ENCODE results near the gene IL27RA. TPM values are rescaled to one million over a fixed set of nuclear protein-coding genes. Genes with fewer than 3 reads are reported as not detected.

Gene IL27RA
- total RNA-seq, 1 experiment from 2014 or later = 7.0 TPM

GRCh38 chr19:14054099-14054498, 22.5 kb downstream of the IL27RA start:
- H3K4me1 Mint-ChIP-seq (ENCODE audit: low read depth, unreplicated experiment) = no peaks in the 10 kb centered on the region
- H3K27ac Mint-ChIP-seq (ENCODE audit: unreplicated experiment) = no peak overlapping the region
- CTCF ChIA-PET = no interaction called here
- no peaks in the 10 kb centered on the region for H3K9me3 Mint-ChIP-seq (ENCODE audit: low read depth, unreplicated experiment)
- intact Hi-C loops (cut with micrococcal nuclease; ENCODE audit: unreplicated experiment) = no loop called here
- peaks cover 28% of the 10 kb centered on the region for H3K36me3 Mint-ChIP-seq (ENCODE audit: insufficient read depth, unreplicated experiment)
- H3K4me3 Mint-ChIP-seq (ENCODE audit: low read depth, unreplicated experiment) = no peak overlapping the region
- H3K27me3 Mint-ChIP-seq (ENCODE audit: unreplicated experiment) = no peaks in the 10 kb centered on the region
- TF ChIP-seq CTCF (IDR thresholded peaks at IDR 0.05; ENCODE audit: unreplicated experiment) = no peak
- no TSS peak for BruUV-seq (replicated peaks)
- DNase-seq = no peak

GRCh38 chr19:14054721-14055120, 23.2 kb downstream of the IL27RA start:
- Mint-ChIP-seq H3K27ac (ENCODE audit: unreplicated experiment) (no peak overlapping the region), H3K27me3 (ENCODE audit: unreplicated experiment) (no peaks in the 10 kb centered on the region), H3K9me3 (ENCODE audit: low read depth, unreplicated experiment) (no peaks in the 10 kb centered on the region), H3K36me3 (ENCODE audit: insufficient read depth, unreplicated experiment) (peaks cover 28% of the 10 kb centered on the region), H3K4me1 (ENCODE audit: low read depth, unreplicated experiment) (no peaks in the 10 kb centered on the region), H3K4me3 (ENCODE audit: low read depth, unreplicated experiment) (no peak overlapping the region)
- TF ChIP-seq CTCF (IDR thresholded peaks at IDR 0.05; ENCODE audit: unreplicated experiment) = no peak
- intact Hi-C loops (cut with micrococcal nuclease; ENCODE audit: unreplicated experiment) = no loop called here
- no peak for DNase-seq
- BruUV-seq (replicated peaks) = no TSS peak
- CTCF ChIA-PET = no interaction called here

GRCh38 chr19:14055396-14055795, 23.8 kb downstream of the IL27RA start:
- Mint-ChIP-seq H3K27me3 (ENCODE audit: unreplicated experiment) (no peaks in the 10 kb centered on the region), H3K27ac (ENCODE audit: unreplicated experiment) (no peak overlapping the region), H3K9me3 (ENCODE audit: low read depth, unreplicated experiment) (no peaks in the 10 kb centered on the region), H3K4me3 (ENCODE audit: low read depth, unreplicated experiment) (no peak overlapping the region), H3K4me1 (ENCODE audit: low read depth, unreplicated experiment) (no peaks in the 10 kb centered on the region), H3K36me3 (ENCODE audit: insufficient read depth, unreplicated experiment) (peaks cover 24% of the 10 kb centered on the region)
- DNase-seq = no peak
- TF ChIP-seq CTCF (IDR thresholded peaks at IDR 0.05; ENCODE audit: unreplicated experiment) = no peak
- intact Hi-C loops (cut with micrococcal nuclease; ENCODE audit: unreplicated experiment) = no loop called here
- no TSS peak for BruUV-seq (replicated peaks)
- CTCF ChIA-PET = no interaction called here

GRCh38 chr19:14056069-14056666, 24.6 kb downstream of the IL27RA start:
- DNase-seq = no peak
- CTCF ChIA-PET = no interaction called here
- Mint-ChIP-seq H3K36me3 (ENCODE audit: insufficient read depth, unreplicated experiment) (peaks cover 26% of the 10 kb centered on the region), H3K4me3 (ENCODE audit: low read depth, unreplicated experiment) (no peak overlapping the region), H3K27me3 (ENCODE audit: unreplicated experiment) (no peaks in the 10 kb centered on the region), H3K9me3 (ENCODE audit: low read depth, unreplicated experiment) (no peaks in the 10 kb centered on the region), H3K4me1 (ENCODE audit: low read depth, unreplicated experiment) (no peaks in the 10 kb centered on the region), H3K27ac (ENCODE audit: unreplicated experiment) (no peak overlapping the region)
- no peak for TF ChIP-seq CTCF (IDR thresholded peaks at IDR 0.05; ENCODE audit: unreplicated experiment)
- BruUV-seq (replicated peaks) = no TSS peak
- intact Hi-C loops (cut with micrococcal nuclease; ENCODE audit: unreplicated experiment) = no loop called here

All from Calu3 (cell line).